BJ (cell line): ENCODE results near the gene HDAC9. TPM values are rescaled to one million over a fixed set of nuclear protein-coding genes. Genes with fewer than 3 reads are reported as not detected.
A peak's percentile ranks its signal among the peaks of the same experiment; 100 is the strongest.

Experiments
- CTCF ChIA-PET: fragments of 350-600 bp; formaldehyde crosslinking; extraction: SDS; loops from one replicate; lab custom pipeline; 2021; ENCODE audit warnings: antibody characterized with exemption, inconsistent platforms; lab: Yijun Ruan, JAX
- POLR2A ChIA-PET: fragments of 300-600 bp; sonication (Branson Sonifier 250); formaldehyde crosslinking; extraction: SDS; loops from one replicate; lab custom pipeline; 2021; ENCODE audit warnings: antibody characterized with exemption; lab: Charles Lee
- DNase-seq: peaks from one replicate; pipeline ENCODE4 v3.0.0-alpha.2; 2011; ENCODE audit warnings: low read depth
- H3K27me3 ChIP-seq: 2 replicates; pipeline ENCODE4 v1.6.0; 2011; ENCODE audit warnings: low read length; ENCODE audit not compliant: control insufficient read depth, insufficient read depth
- H3K36me3 ChIP-seq: 2 replicates; pipeline ENCODE4 v1.5.1; 2011; ENCODE audit warnings: low read length; ENCODE audit not compliant: control insufficient read depth, insufficient read depth
- H3K4me3 ChIP-seq: 2 replicates; pipeline ENCODE4 v1.5.1; 2011; ENCODE audit warnings: low read depth, mild to moderate bottlenecking, control low read depth, low read length
- polyA plus RNA-seq: library from polyadenylated mRNA; depleted of rRNA; stranded (reverse); fragments of >200 nt; gene quantifications from 2 replicates; pipeline ENCODE4 v1.2.3, GENCODE V29; 2011
- TF ChIP-seq, protein P1 (sequence below): IDR thresholded peaks from 2 replicates; pipeline ENCODE4 v1.5.1; 2011; ENCODE audit warnings: low read depth, mild to moderate bottlenecking, control low read depth, inconsistent platforms, low read length, moderate library complexity; ENCODE audit not compliant: insufficient read depth

The HDAC9 gene
- polyA plus RNA-seq, 1 experiment, result 14.7 TPM

DNA sequence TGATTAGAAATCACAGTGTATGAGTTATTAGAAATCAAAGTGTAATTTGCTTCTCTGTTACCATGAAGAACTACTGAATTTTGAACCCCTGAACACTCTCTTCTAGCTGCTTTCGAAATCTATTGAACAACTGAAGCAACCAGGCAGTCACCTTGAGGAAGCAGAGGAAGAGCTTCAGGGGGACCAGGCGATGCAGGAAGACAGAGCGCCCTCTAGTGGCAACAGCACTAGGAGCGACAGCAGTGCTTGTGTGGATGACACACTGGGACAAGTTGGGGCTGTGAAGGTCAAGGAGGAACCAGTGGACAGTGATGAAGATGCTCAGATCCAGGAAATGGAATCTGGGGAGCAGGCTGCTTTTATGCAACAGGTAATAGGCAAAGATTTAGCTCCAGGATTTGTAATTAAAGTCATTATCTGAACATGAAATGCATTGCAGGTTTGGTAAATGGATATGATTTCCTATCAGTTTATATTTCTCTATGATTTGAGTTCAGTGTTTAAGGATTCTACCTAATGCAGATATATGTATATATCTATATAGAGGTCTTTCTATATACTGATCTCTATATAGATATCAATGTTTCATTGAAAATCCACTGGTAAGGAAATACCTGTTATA, 170.7 kb downstream of the HDAC9 start:
- H3K27me3 ChIP-seq, result no peaks in the 10 kb centered on the region
- H3K4me3 ChIP-seq, result no peak overlapping the region
- no peak for DNase-seq
- POLR2A ChIA-PET, result no interaction called here
- CTCF ChIA-PET, result interaction anchor here (0.6 to 2.0 kb wide), 28 partner anchors 8 to 443 kb away, joined by 3 to 14 read pairs (median 3); no protein-coding TSS in a partner anchor
- TF ChIP-seq, protein P1, sequence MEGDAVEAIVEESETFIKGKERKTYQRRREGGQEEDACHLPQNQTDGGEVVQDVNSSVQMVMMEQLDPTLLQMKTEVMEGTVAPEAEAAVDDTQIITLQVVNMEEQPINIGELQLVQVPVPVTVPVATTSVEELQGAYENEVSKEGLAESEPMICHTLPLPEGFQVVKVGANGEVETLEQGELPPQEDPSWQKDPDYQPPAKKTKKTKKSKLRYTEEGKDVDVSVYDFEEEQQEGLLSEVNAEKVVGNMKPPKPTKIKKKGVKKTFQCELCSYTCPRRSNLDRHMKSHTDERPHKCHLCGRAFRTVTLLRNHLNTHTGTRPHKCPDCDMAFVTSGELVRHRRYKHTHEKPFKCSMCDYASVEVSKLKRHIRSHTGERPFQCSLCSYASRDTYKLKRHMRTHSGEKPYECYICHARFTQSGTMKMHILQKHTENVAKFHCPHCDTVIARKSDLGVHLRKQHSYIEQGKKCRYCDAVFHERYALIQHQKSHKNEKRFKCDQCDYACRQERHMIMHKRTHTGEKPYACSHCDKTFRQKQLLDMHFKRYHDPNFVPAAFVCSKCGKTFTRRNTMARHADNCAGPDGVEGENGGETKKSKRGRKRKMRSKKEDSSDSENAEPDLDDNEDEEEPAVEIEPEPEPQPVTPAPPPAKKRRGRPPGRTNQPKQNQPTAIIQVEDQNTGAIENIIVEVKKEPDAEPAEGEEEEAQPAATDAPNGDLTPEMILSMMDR, result peak; percentile 96
- H3K36me3 ChIP-seq, result no peaks in the 10 kb centered on the region

DNA sequence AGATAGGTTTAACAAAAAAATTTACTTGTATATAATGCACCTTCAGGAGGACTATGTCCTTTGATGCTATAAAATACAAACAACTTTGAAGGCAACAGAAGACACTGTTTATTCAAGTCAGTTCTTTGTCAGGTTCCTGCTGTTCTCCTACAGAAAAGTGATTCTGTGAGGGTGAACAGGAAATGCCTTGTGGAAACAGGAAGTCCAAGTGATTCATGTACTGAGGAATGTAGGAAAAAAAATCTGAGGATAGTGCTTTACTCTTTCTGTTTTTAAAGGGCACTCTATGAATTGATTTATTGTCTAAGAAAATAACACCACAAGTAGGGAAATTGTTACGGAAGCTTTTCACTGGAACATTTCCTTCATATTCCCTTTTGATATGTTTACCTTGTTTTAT, 171.9 kb downstream of the HDAC9 start:
- Histone ChIP-seq H3K27me3 (no peaks in the 10 kb centered on the region), H3K4me3 (no peak overlapping the region), H3K36me3 (no peaks in the 10 kb centered on the region)
- CTCF ChIA-PET, result interaction anchor here (1.0 to 2.0 kb wide), 2 partner anchors 8 to 25 kb away, joined by 3 to 4 read pairs; no protein-coding TSS in a partner anchor
- DNase-seq, result peak; percentile 29
- TF ChIP-seq, protein P1, result no peak
- POLR2A ChIA-PET, result no interaction called here

DNA sequence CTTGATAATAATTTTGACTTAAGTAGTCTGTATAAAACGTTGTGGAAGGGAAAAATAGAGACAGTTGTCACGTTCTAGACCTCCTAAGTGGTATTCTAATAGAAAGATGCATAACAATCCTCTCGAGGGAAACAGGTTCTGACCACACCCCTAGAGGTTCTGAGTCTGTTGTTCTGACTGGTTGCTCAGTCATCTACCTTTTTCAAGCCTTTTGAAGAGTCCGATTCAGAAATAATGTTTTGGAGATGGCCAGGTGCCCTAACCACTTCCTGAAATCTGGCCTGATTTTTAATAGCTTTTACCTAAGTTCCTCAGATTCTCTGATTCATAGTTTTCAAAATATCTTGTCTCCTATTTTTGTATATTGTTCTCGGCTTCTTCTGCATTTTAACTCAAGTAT, 175.6 kb downstream of the HDAC9 start:
- Histone ChIP-seq H3K4me3 (no peak overlapping the region), H3K36me3 (no peaks in the 10 kb centered on the region), H3K27me3 (no peaks in the 10 kb centered on the region)
- TF ChIP-seq, protein P1, result no peak
- ChIA-PET POLR2A (no interaction called here), CTCF (interaction anchor here (0.6 kb wide), 1 partner anchor 174 kb away, joined by 3 read pairs; no protein-coding TSS in a partner anchor)
- DNase-seq, result no peak

DNA sequence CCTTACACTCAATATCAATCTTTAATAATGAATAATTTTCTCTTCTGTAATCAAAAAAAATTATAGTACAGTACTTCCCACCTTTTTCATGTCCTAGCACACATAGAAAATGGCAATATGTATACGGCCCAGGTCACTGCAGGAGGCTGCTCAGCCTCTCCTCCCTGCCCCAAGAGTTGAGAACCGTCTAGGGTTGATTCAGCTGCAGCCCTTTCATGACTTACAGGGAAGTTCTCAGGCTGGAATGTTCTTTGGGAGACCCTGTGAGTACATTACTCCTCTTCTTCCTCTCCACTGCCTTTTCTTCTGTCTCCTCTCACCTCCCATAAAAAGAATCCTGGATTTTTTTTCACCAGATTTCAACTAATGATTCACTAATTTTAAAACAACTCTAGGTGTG, 180.0 kb downstream of the HDAC9 start:
- Histone ChIP-seq H3K4me3 (no peak overlapping the region), H3K36me3 (no peaks in the 10 kb centered on the region), H3K27me3 (no peaks in the 10 kb centered on the region)
- POLR2A ChIA-PET, result no interaction called here
- CTCF ChIA-PET, result interaction anchor here (0.8 to 2.3 kb wide), 3 partner anchors 9 to 86 kb away, joined by 3 to 13 read pairs (median 3); no protein-coding TSS in a partner anchor
- TF ChIP-seq, protein P1, result no peak
- no peak for DNase-seq

DNA sequence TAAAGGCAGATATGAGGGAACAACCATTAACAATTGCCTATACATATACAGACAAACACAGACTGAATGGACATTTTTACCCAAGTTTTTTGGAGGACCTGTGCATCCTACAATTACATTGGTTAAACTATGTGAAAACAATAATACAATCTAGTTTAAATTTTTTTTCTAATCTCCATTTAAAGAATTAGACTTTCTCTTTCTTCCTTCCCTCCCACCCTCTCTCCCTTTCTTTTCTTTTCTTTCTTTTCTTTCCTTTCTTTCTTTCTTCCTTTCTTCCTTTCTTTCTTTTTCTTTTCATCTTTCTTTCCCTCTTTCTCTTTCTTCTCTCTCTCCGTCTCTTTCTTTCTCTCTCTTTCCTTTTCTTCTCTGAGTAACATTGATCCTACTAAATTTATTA, 183.7 kb downstream of the HDAC9 start:
- ChIA-PET CTCF (interaction anchor here (0.7 kb wide), 1 partner anchor 13 kb away, joined by 3 read pairs; no protein-coding TSS in a partner anchor), POLR2A (no interaction called here)

More for the DNA sequence above, 183.7 kb downstream of the HDAC9 start:
- Histone ChIP-seq H3K27me3 (no peaks in the 10 kb centered on the region), H3K36me3 (no peaks in the 10 kb centered on the region), H3K4me3 (no peak overlapping the region)
- DNase-seq, result no peak
- TF ChIP-seq, protein P1, result no peak
